ENCODE results near the gene GRHL3.

DNA sequence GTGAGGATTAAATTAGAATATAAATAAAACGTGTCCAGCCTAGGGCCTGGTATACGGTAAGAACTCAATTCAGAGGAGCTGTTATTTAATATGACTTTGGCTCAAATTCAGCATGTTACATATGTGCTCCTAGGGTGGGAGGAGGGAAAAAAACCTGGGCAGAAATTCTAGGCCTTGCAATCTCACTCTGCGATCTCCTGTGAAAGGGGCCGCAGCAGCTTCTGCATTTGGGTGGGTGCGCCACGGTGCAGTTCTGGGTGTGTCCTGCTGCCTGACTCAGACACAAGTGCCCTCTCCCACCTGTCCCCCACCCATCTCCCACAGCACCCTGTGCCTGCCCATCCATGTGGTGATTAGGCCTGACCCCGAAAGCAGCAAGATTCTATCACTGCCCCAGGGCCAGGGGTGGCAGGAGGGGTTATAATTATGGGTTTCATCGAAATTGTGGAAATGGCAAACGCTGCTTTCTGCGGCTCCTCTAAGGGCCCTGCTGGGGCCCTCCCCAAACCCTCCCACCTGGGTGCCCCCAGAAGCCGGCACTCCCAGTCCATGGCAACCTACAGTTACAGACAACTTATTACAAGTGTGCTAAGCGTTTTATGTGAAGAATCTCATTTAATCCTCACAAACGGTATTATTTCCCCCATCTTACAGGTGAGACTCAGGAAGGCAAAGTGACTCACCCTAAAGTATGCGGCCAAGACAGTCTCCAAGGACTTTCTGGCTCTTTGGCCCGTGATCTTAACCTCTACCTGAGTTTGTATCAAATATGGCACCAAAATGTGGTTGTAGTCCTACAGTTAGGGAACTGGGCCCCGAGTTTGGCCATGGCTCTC is 25.5 kb upstream of the GRHL3 start:
- TF ChIP-seq CTCF (IDR thresholded peaks at IDR 0.05) = no peak
- TF ChIP-seq ZFX (IDR thresholded peaks at IDR 0.05; ENCODE audit: borderline replicate concordance) = no peak

Data from 22Rv1 (cell line).